ENCODE data around the gene ERC2.
"Not testable (repeated sequence)": the region's sequence is repeated elsewhere in the genome, so short reads cannot be mapped to it uniquely, and the experiment has no call there.

ERC2 gene

GRCh38 chr3:56076746-56077145 lies 391.5 kb downstream of the ERC2 start:
- TF ChIP-seq, protein P1, sequence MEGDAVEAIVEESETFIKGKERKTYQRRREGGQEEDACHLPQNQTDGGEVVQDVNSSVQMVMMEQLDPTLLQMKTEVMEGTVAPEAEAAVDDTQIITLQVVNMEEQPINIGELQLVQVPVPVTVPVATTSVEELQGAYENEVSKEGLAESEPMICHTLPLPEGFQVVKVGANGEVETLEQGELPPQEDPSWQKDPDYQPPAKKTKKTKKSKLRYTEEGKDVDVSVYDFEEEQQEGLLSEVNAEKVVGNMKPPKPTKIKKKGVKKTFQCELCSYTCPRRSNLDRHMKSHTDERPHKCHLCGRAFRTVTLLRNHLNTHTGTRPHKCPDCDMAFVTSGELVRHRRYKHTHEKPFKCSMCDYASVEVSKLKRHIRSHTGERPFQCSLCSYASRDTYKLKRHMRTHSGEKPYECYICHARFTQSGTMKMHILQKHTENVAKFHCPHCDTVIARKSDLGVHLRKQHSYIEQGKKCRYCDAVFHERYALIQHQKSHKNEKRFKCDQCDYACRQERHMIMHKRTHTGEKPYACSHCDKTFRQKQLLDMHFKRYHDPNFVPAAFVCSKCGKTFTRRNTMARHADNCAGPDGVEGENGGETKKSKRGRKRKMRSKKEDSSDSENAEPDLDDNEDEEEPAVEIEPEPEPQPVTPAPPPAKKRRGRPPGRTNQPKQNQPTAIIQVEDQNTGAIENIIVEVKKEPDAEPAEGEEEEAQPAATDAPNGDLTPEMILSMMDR (IDR thresholded peaks at IDR 0.05; ENCODE audit: low read depth, low read length) = no peak
- H3K4me3 ChIP-seq (ENCODE audit: low read depth, low read length) = no peak overlapping the region

GRCh38 chr3:56075089-56075488 lies 393.2 kb downstream of the ERC2 start:
- TF ChIP-seq, protein P1 (IDR thresholded peaks at IDR 0.05; ENCODE audit: low read depth, low read length) = no peak
- no peak overlapping the region for H3K4me3 ChIP-seq (ENCODE audit: low read depth, low read length)

- TF ChIP-seq, protein P1 (IDR thresholded peaks at IDR 0.05; ENCODE audit: low read depth, low read length) = no peak
- no peak overlapping the region for H3K4me3 ChIP-seq (ENCODE audit: low read depth, low read length)
Measured at GRCh38 chr3:56069766-56070165, 398.5 kb downstream of the ERC2 start.

DNA sequence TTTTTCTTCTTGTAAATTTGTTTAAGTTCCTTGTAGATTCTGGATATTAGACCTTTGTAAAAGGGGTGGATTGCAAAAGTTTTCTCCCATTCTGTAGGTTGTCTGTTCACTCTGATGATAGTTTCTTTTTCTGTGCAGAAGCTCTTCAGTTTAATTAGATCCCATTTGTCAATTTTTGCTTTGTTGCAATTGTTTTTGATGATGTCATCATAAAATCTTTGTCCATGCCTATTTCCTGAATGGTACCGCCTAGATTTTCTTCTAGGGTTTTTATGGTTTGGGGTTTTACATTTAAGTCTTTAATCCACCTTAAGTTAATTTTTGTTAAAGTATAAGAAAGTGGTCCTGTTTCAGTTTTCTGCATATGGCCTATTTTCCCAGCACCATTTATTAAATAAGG lies 401.9 kb downstream of the ERC2 start:
- H3K4me3 ChIP-seq (ENCODE audit: low read depth, low read length) = not testable (repeated sequence)

- H3K4me3 ChIP-seq (ENCODE audit: low read depth, low read length) = no peak overlapping the region
- TF ChIP-seq, protein P1 (IDR thresholded peaks at IDR 0.05; ENCODE audit: low read depth, low read length) = no peak
Measured at GRCh38 chr3:56064684-56065083, 403.6 kb downstream of the ERC2 start.

GRCh38 chr3:56061279-56061626 lies 407.0 kb downstream of the ERC2 start:
- H3K4me3 ChIP-seq (ENCODE audit: low read depth, low read length) = no peak overlapping the region
- TF ChIP-seq, protein P1 (IDR thresholded peaks at IDR 0.05; ENCODE audit: low read depth, low read length) = no peak

DNA sequence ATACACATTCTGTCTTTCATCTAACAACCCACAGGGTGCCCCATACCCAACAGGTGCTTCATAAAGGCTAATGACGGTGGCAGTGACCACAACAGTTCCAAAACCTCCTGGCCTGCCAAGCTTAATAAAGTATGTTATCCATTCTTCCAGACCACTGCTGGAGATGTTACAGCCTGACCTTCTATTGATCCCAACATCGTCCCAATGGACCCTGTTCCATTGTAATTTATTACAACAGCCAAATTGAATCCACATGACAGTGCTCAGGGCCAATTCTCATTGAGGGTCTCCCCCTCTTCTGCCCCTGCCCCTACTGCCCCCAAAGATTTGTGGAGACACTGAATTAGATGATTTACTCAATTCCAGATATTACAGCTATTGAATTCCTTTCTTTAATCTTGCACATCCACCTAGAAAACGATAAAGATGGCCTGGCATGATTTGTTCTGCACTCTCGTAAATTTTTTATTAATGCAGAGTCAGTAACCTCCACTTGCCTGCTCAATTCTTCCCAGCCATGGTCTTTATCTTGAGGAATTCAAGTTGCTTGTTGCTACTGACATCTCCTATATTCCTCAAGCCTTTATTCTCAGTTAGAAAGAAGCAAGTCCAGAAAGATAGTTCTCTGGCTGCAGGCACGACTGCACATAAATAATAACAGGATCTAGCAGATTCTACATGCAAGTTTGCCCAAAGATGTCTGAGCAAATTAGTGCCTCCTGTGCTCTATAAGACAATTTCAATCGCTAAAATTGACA lies 407.6 kb downstream of the ERC2 start:
- TF ChIP-seq, protein P1 (IDR thresholded peaks at IDR 0.05; ENCODE audit: low read depth, low read length) = no peak
- H3K4me3 ChIP-seq (ENCODE audit: low read depth, low read length) = no peak overlapping the region

GRCh38 chr3:56059731-56060130 lies 408.5 kb downstream of the ERC2 start:
- TF ChIP-seq, protein P1 (IDR thresholded peaks at IDR 0.05; ENCODE audit: low read depth, low read length) = no peak
- H3K4me3 ChIP-seq (ENCODE audit: low read depth, low read length) = no peak overlapping the region

Measured in WI38 (cell line).